Epithelial cell of prostate (primary cell): ENCODE data around the gene ZNF430.
"Not testable (repeated sequence)": the region's sequence is repeated elsewhere in the genome, so short reads cannot be mapped to it uniquely, and the experiment has no call there.

ENCODE experiments used
- DNase-seq: peaks from one replicate; pipeline ENCODE4 v3.0.0-alpha.2; 2011; ENCODE audit warnings: low read depth, low spot score
- H3K27ac ChIP-seq: fragments of 450-650 bp; 2 replicates; pipeline ENCODE4 v1.5.1; 2017; ENCODE audit warnings: mild to moderate bottlenecking

Gene ZNF430

DNA sequence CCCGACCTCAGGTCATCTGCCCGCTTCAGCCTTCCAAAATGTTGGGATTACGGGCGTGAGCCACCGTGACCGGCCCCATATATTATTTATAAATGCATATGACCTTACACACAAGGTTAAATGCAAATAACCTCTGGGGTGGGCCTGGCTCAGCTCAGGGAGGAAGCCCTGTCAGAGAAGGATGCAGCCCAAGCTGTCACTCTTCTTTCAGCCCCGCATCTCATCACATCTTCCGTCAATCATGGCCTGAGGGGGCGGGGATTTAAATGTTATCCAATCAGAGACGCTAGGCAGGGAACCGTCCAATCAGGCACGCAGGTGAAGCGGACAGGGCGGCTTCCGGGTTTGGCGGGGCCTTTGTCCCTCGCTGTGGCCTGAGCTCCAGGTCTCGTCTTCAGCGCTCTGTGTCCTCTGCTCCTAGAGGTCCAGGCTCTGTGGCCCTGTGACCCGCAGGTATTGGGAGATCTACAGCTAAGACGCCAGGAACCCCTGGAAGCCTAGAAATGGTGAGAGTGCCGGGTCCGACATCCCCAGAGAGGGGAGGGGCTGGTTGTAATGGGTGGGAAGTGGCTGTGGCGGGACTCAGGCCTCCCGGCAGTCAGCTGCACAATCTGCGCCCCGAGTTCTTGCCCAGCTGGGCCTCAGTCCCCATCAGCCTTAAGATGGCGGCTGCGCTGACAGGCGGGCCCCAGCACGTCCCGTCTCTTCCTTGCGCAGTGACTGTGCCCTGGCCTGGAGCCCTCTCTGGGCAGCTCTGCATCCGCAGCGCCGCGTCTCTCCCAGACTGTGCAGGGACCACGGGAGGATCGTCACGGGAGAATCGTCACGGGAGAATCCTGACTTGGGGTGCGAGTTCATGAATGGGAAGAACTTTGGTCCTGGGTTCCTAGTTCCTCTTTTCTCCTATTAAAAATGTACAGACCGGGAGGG lies at the start of gene ZNF430:
TSS of gene ZNF430 (plus strand) at position 360 of the 930 bp plus-strand sequence. CDS start at position 504, 144 bp downstream.
- peak within 1 kb of the TSS; percentile 99 for H3K27ac ChIP-seq
- DNase-seq, result peak; percentile 55

DNA sequence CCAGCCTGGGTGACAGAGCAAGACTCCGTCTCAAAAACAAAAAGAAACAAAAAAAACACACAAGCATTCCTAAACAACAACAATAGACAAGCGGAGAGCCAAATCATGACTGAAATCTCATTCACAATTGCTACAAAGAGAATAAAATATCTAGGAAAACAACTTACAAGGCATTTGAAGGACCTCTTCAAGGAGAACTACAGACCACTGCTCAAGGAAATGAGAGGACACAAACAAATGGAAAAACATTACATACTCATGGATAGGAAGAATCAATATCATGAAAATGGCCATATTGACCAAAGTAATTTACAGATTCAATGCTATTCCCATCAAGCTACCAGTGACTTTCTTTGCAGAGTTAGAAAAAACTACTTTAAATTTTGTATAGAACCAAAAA lies 27.7 kb upstream of the ZNF430 start:
- not testable (repeated sequence) for H3K27ac ChIP-seq, DNase-seq

DNA sequence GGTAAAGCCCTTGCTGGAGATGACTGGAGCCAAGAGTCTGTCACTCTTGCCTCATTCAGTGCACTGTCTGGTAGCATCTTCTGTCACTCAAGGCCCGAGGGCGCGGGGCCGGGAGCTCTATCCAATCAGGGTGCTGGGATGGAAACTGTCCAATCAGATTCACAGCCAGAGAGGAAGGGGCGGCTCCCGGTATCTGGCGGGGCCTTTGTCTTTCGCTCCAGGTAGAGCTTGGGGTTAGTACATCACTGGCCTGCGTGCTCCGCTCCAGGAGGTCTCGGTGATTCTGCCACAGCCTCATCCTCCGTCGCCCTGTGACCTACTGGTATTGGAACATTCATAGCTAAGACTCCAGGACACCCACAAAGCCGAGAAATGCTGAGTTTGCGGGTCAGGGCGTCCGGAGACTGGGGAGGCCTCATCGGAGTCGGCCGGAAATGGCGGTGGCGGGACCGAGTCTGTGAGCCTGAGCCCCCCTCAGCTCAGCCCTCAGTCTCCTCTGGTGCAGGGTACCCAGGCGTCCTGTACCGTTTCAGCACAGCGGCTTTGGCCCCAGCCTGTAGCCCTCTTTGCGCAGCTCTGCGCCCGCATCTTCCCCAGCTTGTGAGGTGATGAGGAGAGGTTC lies 20.6 kb upstream of the ZNF430 start:
- no peak overlapping the region for H3K27ac ChIP-seq
- DNase-seq, result peak; percentile 52

DNA sequence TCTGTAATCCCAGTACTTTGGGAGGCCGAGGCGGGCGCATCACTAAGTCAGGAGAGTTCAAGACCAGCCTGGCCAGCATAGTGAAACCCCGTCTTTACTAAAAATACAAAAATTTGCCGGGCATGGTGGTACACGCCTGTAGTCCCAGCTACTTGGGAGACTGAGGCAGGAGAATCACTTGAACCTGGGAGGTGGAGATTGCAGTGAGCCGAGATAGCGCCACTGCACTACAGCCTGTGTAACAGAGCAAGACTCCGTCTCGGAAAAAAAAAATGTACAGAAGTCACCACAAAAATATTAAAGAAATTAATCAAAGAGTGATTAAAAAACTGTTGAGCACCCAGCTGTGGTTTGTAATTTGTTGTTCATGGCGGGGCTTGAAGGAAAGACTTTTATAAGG lies 781 bp downstream of the ZNF430 start:
- not testable (repeated sequence) for DNase-seq
- H3K27ac ChIP-seq, result peak overlapping the region; percentile 99

DNA sequence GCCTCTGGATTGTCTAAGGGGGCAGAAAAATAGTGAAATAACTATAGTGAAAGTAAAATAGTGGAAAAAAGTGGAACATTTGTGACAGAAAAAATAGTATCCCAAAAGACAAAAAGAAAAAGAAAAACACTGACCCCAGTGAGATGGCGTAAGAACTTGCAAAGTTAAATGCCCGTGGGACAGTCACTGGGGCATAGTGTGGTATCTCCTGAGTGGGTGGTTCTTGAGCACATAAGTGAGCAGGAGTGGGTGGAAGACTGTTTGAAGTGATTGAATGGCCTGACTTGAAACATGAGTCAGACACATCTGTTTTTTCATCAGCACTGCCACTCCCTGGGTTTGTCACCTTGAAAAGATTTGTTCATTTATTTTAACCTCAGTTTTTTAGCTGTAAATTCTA lies 2.5 kb downstream of the ZNF430 start:
- peak overlapping the region; percentile 99 for H3K27ac ChIP-seq
- DNase-seq, result peak; percentile 85

DNA sequence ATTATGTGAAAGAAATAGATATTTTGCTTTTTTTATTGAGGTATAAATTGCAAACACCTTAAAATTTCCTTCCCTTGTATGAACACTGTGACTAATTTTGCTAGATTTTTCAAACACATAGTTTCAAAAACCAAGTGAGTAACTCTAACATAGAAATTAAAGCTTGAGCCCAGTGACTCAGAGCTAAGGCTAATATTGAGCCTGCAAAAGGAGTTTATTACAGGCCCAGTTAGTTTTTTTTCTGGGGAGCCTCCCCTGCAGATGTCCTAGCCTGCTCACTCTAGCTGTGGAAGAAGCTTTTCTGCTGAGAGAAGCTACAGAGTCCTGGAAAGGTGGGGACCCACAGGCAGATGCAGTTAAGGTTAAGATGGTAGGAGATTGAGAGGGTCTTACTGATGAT lies 3.4 kb downstream of the ZNF430 start:
- DNase-seq, result peak; percentile 51
- H3K27ac ChIP-seq, result peak overlapping the region; percentile 99

DNA sequence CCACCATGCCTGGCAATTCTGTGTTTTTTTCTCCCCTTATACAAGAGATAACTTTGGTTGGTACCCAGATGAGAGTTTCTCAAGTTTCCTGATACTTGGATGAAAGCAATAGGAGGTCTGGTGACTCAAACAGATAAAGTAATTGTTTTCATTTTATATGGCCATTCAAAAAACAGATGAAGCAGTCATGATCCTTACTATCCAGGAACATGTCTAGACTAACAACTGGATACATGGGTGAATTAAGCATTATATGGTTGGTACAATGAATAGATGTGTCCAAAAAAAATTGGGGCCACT lies 8.5 kb downstream of the ZNF430 start:
- no peak overlapping the region for H3K27ac ChIP-seq
- DNase-seq, result no peak

DNA sequence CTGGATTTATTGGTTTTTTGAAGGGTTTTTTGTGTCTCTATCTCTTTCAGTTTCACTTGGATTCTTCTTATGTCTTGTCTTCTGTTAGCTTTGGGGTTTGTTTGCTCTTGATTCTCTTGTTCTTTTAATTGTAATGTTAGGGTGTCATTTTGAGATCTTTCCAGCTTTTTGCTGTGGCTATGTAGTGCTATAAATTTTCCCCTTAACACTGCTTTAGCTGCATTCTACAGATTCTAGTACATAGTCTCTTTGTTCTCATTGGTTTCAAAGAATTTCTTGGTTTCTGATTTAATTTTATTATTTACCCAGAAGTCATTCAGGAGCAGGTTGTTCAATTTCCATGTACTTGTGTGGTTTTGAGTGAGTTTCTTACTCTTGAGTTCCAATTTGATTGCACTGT lies 24.6 kb downstream of the ZNF430 start:
- H3K27ac ChIP-seq, result no peak overlapping the region
- DNase-seq, result no peak

DNA sequence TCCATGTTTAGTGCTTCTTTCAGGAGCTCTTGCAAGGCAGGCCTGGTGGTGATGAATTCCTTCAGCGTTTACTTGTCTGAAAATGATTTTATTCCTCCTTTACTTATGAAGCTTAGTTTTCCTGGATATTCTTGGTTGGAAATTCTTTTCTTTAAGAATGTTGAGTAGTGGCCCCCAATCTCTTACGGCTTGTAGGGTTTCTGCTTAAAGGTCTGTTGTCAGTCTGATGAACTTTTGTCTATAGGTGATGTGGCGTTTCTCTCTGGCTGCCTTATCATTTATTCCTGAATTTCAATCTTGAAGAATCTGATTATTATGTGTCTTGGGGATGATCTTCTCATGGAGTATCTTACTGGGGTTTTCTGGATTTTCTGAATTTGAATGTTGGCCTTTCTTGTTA lies 26.0 kb downstream of the ZNF430 start:
- H3K27ac ChIP-seq, result no peak overlapping the region
- DNase-seq, result no peak

DNA sequence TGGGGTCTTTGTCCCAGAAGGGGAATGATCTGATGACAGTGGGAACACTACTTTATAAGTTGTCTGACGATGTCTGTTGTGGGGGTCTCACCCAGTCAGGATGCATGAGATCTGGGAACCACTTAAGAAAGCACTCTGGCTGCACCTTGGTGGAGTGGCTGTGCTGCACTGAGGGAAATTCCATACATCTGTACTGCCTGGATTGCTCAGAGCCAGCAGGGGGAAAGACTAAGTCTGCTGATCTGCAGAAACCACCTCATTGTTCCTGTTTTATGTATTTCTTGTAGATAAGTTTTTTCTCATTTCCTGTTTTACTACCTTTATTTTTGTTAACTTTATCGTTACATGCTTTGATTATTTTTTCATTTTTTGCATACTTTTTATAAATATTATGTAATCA lies 27.3 kb downstream of the ZNF430 start:
- H3K27ac ChIP-seq, result no peak overlapping the region
- no peak for DNase-seq

DNA sequence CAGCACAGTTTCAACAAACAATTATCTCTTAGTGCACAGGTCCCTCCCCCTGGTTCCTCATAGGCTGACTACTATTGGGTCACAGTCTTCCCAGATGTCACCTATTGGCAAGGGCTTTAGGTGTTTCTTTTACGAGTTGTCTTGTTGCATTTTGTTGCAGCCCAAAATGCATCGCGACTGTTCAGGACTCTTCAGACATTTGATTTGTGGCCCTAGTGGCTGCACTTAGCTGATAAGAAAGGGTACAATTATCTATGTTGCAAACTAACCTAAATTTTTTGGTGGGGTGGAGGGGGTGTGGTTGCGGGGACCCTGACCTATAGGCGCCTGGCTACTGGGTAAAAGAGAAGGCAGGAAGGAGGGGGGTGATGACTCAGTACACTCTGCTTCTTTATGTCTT lies 32.4 kb downstream of the ZNF430 start:
- DNase-seq, result no peak
- no peak overlapping the region for H3K27ac ChIP-seq

DNA sequence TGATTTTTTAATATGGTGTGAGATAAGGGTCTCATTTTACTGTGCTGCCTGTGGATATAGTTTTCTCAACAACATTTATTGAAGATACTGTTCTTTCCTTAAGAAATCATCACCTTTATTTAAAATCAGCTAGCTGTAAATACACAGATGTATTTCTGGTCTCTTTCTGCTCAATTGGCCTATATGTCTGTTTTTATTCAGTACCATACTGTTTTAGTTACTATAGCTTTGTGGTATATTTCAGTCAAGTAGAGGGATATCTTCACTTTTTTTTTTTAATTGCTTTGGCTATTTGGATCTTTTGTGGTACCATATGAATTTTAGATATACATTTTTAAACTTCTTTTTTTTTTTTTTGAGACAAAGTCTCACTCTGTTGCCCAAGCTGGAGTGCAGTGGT lies 44.9 kb downstream of the ZNF430 start:
- no peak for DNase-seq
- no peak overlapping the region for H3K27ac ChIP-seq

DNA sequence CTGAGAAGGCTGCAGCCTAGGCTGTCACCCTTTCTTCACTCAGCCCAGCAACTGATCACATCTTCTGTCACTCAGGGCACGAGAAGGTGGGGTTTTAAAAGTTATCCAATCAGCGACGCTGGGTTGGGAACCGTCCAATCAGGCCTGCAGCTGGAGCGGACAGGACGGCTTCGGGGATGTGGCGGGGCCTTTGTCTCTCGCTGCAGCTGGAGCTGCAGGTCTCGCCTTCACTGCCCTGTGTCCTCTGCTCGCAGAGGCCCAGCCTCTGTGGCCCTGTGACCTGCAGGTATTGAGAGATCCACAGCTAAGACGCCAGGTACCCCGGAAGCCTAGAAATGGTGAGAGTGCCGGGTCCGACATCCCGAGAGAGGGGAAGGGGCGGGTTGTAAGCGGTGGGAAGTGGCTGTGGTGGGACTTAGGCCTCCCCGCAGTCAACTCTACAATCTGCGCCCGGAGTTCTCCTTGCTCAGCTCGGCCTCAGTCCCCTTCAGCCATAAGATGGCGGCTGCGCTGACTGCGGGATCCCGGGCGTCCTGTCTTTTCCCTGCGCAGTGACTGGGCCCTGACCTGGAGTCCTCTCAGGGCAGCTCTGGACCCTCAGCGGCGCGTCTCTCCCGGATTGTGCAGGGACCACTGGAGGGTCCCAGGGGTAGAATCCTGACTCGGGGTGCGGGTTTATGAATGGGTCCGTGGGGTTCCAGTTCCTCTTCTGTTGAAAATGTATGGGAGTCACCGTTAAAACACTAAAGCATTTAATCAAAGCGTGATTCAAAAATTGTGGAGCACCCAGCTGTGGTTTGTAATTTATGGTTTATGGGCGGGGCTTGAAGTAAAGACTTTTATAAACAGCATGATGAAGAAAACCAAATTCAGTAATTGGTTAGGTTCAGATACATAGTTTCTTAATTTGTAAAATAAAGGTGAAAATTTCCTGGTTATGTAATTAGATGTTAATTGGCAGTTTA lies 61.8 kb downstream of the ZNF430 start, which contains the start of gene ZNF714:
TSS of gene ZNF714 (plus strand) at position 193 of the 965 bp plus-strand sequence. CDS start 16,066 bp downstream, outside the sequence.
- DNase-seq, result no peak
- H3K27ac ChIP-seq, result peak within 1 kb of the TSS; percentile 36

DNA sequence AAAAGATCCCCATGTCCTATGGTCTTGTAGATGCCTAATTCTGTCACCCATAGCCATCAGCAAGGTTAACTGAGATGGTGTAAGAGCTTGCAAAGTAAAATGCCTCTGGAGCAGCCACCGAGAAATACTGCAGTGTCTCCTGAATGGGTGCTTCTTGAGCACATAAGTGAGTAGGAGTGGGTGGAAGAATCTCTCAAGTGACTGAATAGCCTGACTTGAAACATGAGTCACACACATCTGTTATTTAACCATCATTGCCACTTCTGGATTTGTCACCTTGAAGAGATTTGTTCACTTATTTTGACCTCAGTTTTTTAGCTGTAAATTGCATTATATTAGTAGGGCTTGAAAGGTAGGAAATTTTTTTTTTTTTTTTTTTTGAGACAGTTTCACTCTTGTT lies 63.9 kb downstream of the ZNF430 start:
- peak; percentile 10 for DNase-seq
- no peak overlapping the region for H3K27ac ChIP-seq

DNA sequence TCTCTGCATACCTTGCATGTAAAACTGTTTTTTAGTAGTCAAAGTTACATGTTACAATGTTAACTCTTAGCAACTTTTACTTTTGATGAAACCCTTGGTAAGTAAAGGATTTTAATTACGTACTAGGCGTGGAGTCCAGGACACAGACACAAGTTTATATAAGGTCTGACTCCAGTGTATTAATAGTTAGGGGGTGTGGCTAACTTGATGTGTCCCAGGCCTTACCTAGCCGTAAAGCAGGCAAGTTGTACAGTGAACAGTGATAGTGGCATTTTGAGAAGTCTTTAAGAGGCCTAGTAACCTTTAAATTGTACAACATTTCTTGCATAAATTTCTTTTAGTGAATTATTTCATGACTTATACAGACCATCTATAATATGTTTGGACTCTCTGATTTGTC lies 67.4 kb downstream of the ZNF430 start:
- no peak overlapping the region for H3K27ac ChIP-seq
- DNase-seq, result no peak

DNA sequence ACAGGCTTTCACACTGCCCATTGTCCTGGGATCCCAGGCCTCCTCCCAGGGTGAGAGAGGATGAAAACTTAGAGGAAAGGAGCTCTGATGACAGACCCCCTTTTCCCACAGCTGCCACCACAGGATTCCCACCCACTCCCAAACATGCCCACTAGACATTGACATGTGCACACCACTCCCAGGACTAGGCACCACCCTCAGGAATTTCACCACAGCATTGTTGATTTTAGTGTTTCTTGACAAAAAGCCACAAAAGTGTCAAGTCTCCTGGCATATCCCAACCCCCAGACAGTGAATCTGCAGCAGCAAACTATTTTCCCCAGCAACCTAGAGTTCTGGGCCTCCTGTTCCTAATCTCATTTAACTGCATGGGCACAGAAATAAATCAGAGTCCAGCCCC lies 71.7 kb downstream of the ZNF430 start:
- no peak overlapping the region for H3K27ac ChIP-seq
- DNase-seq, result no peak

DNA sequence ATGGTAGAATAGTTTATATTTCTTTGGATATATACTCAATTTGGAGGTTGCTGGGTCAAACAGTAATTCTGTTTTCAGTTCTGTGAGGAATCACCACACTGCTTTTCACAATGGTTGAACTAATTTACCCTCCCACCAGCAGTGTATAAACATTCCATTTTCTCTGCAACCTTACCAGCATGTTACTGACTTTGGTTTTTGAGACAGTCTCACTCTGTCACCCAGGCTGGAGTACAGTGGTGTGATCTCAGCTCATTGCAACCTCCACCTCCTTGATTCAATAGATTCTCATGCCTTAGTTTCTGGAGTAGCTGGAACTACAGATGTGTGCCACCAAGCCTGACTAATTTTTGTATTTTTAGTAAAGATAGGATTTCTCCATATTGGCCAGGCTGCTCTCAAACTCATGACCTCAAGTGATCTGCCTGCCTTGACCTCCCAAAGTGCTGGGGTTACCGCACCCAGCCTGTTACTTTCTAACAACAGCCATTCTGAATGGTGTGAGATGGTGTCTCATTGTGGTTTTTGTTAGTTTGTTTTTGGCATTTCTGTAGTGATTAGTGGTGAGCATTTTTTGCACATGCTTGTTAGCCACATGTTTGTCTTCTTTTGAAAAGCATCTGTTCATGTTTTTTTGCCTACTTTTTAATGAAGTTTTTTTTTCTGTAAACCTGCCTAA lies 74.0 kb downstream of the ZNF430 start:
- no peak for DNase-seq
- no peak overlapping the region for H3K27ac ChIP-seq

DNA sequence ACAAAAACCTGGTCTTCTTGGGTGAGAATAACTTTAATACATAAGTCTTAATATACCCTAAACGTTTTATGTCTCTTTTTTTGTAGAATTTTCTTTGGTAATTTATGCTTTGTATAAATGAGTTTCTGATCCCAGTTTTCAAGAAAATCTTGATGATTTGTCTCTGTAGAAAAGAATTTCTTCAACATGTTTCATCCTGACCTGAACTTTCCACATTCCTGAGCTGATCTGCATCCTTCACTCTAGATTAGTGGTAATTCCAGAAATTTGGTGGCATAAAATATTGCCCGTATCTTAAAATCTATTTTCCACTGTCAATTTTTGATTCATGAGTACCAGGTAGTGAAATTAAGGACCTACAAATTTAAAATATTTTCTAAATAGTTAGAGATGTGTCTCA lies 77.8 kb downstream of the ZNF430 start:
- H3K27ac ChIP-seq, result peak overlapping the region; percentile 38
- no peak for DNase-seq

DNA sequence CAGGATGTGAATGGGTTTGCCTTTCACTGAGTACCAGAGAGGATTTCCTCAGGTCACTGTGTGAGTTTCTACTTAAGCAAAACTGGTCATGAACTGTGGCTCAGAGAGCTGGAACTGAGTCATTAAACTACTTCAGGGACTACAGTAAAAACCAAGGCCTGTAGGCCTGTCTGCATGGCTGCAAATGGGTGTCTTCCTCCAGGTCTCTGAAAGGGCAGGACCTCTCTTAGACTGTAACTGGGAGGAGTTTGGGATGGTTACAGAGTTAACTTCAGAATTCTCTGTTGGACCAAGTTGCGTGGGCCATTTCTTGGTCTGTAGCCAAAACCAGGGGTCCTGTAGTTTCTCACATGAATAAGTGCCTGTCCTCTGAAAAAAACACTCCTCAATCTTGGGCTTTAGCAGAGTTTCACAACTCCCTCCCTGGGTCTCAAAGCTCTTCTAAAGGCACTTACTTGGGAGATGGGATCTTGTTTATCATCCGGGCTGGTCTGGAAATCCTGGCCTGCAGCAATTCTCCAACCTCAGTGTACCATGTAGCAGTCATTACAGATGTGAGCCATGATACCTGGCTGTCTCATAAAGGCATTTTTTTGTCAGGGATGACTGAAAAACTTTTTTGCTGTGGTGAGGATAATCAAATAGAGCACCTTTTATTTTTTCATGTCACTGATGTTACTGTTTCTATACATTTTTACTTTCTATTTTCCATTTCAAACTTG lies 81.2 kb downstream of the ZNF430 start:
- no peak for DNase-seq
- H3K27ac ChIP-seq, result no peak overlapping the region
